Subcutaneous adipose tissue (tissue), 4 donors: ENCODE measurements around the gene CST3. TPM values are rescaled to one million over a fixed set of nuclear protein-coding genes. Genes with fewer than 3 reads are reported as not detected.

Experiments
- CTCF ChIP-seq: fragments of 450-650 bp; IDR thresholded peaks from one replicate; pipeline ENCODE4 v1.5.1; 2016; ENCODE audit warnings: low read depth, mild to moderate bottlenecking, control low read depth, antibody characterized with exemption, moderate library complexity
- total RNA-seq, 4 donors: library from RNA; depleted of rRNA; stranded (reverse); fragments of >200 nt; gene quantifications; one replicate each; pipeline ENCODE4 v1.1.0, GENCODE V29; 2016

CST3 gene
- total RNA-seq, 4 donors from 2014 or later = 987 to 1,957 (median 1,358) TPM

GRCh38 chr20:23624324-23624691 is 13.4 kb downstream of the CST3 start:
- TF ChIP-seq CTCF = no peak

- TF ChIP-seq CTCF = no peak
Measured at GRCh38 chr20:23623666-23624323, 14.0 kb downstream of the CST3 start.

- TF ChIP-seq CTCF = no peak
Measured at GRCh38 chr20:23622839-23623343, 14.9 kb downstream of the CST3 start.

- TF ChIP-seq CTCF = no peak
Measured at GRCh38 chr20:23614163-23614562, 23.6 kb downstream of the CST3 start.

GRCh38 chr20:23613676-23614075 is 24.1 kb downstream of the CST3 start:
- no peak for TF ChIP-seq CTCF

GRCh38 chr20:23612396-23612795 is 25.4 kb downstream of the CST3 start:
- TF ChIP-seq CTCF = no peak

- no peak for TF ChIP-seq CTCF
Measured at GRCh38 chr20:23609486-23610109, 28.2 kb downstream of the CST3 start.
